HG03139 (cell line): ENCODE measurements around the gene KAZN.

Experiments
- ATAC-seq: cut with Tn5 transposase; IDR thresholded peaks from one replicate; pipeline ENCODE4 v1.9.1; 2021; ENCODE audit not compliant: unreplicated experiment

KAZN gene

DNA sequence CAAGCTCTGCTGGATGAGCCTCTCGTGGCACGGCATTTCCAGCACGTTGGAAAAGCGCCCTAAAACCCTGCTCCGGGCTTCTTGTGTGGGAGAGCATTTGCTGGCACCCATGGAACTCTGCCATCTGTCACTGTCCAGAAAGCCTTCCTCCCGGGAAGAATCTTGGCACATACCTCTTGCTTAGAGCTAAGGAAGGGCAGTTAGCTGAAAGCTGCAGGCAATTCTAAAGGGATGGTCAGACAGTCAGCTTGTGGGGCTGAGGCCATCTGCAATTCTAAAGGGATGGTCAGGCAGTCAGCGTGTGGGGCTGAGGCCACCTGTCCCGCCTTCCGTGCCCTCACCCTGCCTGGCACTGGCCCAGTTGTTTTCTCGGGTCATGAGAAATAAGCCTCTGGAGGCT lies 416.0 kb downstream of the KAZN start:
- no peak for ATAC-seq

DNA sequence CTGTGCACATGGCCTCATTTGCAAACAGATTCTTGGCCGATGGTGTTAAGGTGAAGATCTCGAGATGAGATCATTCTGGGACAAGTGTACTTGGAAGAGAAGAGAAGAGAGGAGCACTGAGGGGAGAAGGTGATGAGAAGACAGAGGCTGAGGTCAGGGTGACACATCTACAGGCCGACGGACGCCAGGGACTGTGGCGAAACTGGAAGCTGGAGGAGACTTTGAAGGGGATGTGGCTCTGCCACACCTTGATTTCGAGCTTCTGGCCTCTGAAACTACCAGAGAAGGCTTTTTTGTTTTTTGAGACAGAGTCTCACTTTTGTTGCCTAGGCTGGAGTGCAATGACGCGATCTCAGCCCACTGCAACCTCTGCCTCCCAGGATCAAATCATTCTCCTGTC lies 417.5 kb downstream of the KAZN start:
- no peak for ATAC-seq

GRCh38 chr1:15016526-15016925 lies 418.0 kb downstream of the KAZN start:
- ATAC-seq, result no peak

- ATAC-seq, result no peak
Measured at GRCh38 chr1:15017120-15017519, 418.6 kb downstream of the KAZN start.

DNA sequence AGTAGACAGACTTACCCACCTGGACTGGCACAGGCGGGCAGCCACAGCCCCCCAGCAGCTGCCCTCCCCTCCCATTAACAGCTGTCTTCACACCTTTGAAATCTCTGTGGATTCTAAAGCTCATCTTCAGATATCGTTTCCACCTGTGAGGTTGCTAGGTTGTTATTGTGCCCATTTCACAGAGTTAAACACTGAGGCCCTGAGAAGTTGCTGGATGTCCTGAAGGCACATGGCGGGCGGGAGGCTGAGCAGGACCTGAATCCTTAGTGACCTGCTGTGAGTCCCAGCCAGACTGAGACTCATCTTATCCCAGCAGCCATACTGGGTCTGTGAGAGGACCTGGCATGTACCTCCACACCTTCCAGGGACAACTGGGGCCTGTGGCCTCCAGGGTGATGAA lies 420.3 kb downstream of the KAZN start:
- no peak for ATAC-seq

DNA sequence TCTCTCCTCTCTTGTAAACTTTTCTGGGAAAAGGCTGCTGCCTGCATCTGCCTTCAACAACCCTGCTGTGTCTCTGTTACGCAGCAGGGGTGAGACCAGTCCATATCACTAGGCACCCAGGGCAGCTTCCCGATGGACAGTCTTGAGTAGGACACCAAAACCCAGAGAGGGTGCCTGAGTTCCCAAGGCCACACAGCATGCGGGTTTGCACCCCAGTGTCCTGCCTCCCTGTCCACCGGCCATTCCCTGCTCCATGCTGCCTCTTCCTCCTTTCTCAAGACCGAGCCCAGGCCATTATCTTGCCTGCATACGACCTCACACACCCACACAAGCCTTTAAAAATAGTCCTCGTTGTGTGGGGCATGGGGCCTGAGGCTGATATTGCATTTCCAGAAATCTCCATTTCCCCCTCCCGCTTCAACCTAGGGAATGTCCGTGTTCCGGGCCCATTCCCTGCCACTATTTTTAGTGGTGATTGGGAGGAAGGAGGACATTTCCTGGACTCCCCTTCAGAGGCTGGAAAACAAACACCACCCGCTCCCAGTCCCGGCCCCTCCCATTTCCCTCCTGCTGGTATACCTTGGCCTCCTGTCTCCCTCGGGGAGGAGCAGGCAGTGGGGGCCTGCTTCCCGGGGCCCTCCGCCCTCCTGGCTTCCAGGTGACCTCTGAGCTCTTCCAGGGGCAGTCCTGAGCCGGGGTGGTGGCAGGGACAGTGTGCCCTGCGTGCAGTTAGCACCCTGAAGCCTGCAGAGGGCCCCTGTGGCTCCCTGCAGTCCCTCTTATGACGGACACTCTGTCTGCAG lies 422.7 kb downstream of the KAZN start:
- ATAC-seq, result no peak

DNA sequence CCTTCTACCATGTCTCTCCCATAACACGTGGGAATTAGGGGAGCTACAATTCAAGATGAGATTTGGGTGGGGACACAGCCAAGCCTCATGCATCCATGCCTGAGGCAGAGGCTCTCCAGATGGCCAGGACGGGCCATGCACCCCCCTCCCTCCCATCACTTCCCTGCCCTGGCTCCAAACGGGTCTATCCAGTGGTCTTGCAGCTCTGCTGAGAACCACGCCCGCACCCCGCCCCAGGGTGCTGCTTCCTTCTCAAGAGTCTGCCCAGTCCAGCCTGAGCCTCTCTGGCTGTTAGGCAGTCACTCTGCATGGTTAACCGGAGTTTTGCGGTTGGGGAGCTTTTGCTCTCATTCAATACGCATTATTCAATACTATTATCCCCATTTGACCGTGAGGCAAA lies 423.6 kb downstream of the KAZN start:
- no peak for ATAC-seq

DNA sequence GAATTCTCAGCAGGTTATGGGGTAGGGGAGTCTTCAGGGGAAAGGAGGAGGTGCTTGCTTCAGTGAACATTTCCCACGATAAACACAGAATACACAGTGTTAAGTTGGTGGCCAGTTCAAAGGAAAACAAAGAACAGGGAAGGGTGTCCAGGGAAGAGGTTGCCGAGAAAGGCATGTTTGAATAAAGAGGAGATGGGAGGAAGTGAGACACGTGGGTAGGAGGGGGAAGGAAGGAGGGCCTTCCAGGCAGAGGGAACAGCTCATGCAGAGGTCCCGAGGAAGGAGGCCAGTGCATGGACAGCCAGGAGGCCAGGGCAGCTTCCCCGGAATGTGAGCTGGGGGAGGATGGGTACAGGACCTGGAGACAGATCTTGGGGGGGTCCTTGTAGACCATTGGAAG lies 424.7 kb downstream of the KAZN start:
- ATAC-seq, result no peak

GRCh38 chr1:15023976-15024375 lies 425.5 kb downstream of the KAZN start:
- no peak for ATAC-seq

- no peak for ATAC-seq
Measured at GRCh38 chr1:15026117-15026489, 427.6 kb downstream of the KAZN start.

DNA sequence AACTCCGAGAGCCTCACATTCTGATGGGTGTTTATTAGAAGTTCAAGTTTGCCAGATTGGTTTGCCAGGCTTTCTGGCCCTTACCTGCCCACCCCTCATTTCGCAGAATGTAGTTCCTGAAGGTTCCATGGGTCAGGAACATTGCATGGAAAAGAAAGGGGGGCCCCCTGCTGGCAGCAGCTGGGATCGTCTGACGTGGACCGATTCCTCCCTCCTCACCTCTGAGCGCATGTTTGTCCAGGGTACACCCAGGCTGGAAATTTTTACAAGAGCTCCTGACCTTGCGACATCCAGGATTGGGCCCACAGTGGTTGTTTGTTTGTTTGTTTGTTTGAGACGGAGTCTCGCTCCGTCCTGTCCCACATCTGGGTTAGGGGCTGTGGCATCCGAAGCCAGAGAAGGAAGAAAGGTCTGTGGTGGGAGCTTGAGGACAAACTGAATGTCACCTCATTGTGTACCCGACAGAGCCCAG lies 429.1 kb downstream of the KAZN start:
- ATAC-seq, result no peak

DNA sequence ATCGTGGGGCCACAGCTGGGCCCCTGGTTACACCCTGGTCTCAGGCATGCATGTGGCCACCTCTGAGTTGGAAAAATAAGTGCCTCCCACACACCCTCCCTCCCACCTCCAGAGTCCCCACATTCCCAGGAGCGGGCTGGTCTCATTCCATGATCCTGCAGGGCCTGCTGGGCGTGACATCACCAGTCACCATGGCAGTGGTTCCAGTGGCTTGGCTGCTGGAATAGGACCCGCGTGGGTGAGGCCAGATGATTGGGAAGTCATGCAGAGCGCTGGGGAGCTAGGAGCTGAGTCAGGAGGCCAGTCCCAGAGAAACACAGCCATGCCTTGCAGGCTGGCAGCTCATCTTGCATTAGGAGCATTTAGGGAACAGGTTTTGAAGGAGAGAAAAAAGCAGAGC lies 429.6 kb downstream of the KAZN start:
- no peak for ATAC-seq

DNA sequence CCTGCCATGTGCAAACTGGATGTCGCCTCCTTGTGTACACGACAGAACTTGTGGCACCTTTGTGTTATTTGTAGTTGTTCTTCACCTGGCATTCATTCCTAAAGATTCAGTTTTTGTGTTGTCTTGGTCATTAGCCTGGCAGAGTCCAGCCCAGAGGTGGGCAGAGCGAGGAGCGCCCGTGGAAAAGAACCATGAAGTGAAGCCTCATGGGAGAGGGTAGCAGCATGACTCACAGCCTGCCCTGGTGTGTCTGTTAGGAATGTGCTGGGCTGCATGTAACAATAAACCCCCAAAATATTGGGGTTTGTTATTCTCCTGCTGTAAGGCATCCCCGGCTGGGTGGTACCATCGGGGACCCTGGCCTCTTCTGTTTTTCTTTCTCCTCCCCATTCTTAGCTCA lies 430.1 kb downstream of the KAZN start:
- no peak for ATAC-seq

- ATAC-seq, result no peak
Measured at GRCh38 chr1:15029036-15029435, 430.6 kb downstream of the KAZN start.

GRCh38 chr1:15029786-15030185 lies 431.3 kb downstream of the KAZN start:
- ATAC-seq, result no peak

DNA sequence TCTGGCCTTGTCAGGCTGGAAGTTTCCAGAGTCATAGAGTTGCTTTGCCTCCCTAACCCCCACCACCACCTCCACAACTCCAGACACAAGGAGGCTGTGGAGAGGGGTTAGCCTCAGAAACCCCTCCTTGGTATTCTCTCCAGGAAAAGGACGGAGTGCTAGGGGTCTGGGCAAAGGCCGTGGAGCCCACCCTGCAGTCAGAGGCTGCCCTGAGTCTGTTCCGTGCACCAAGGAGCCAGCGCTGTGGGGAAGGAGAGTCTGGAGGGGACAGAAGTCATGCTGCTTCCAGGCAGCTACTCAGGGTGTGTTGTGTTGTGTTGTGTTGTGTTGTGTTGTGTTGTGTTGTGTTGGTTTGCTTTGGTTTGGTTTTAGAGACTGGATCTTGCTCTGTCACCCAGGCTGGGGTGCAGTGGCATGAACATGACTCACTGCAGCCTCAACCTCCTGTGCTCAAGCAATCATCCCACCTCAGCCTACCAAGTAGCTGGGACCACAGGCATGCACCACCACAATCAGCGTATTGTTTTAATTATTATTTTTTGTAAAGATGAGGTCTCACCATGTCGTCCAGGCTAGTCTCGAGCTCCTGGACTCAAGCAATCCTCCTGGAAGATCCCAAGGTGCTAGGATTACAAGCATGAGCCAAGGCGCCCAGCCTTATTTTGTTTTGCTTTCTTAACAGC lies 432.9 kb downstream of the KAZN start:
- ATAC-seq, result no peak

- ATAC-seq, result no peak
Measured at GRCh38 chr1:15033264-15033663, 434.8 kb downstream of the KAZN start.

DNA sequence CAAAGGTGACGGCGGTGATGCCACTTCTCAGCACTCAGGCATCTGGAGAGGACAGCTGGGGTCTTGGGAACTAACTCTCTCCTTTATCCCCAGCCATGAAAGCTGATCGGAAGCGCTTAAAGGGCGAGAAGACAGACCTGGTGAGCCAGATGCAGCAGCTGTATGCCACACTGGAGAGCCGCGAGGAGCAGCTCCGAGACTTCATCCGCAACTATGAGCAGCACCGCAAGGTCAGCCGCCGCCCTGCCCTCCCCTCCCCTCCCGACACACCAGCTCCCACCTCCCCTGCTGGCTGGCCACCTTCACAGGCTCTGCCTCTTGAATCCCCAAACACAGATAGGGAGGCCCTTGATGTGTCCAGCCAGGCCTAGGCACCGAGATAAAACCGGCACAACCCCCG lies 436.2 kb downstream of the KAZN start:
- ATAC-seq, result no peak

- no peak for ATAC-seq
Measured at GRCh38 chr1:15035236-15035635, 436.8 kb downstream of the KAZN start.

- no peak for ATAC-seq
Measured at GRCh38 chr1:15036101-15036500, 437.6 kb downstream of the KAZN start.

GRCh38 chr1:15038232-15039016 lies 439.9 kb downstream of the KAZN start:
- no peak for ATAC-seq
